GM12891 (cell line): ENCODE results near the gene MACO1.

Source experiments
- POLR2A ChIP-seq: IDR thresholded peaks from 2 replicates; pipeline ENCODE4 v1.6.1; 2011; ENCODE audit warnings: low read depth, low read length, control low read depth
- POLR2AphosphoS5 ChIP-seq: IDR thresholded peaks from 2 replicates; pipeline ENCODE4 v1.6.1; 2011; ENCODE audit warnings: low read depth, low read length, control low read depth
- SPI1 ChIP-seq: IDR thresholded peaks from 2 replicates; pipeline ENCODE4 v1.6.1; 2011; ENCODE audit warnings: low read depth, low read length, control low read depth
- TAF1 ChIP-seq: IDR thresholded peaks from 2 replicates; pipeline ENCODE4 v1.6.1; 2011; ENCODE audit warnings: low read depth, low read length, control low read depth

- TF ChIP-seq POLR2A (no peak), TAF1 (no peak), POLR2AphosphoS5 (no peak), SPI1 (no peak)
Measured at GRCh38 chr1:25467193-25467592, 36.5 kb downstream of the MACO1 start.
